GM12878 (cell line): ENCODE measurements around the gene CD52. TPM values are rescaled to one million over a fixed set of nuclear protein-coding genes. Genes with fewer than 3 reads are reported as not detected.

ENCODE experiments used
- ATAC-seq: fragments of 200-7000 bp; cut with Tn5 transposase; 3 replicates; pipeline ENCODE4 v1.9.1; 2020; ENCODE audit warnings: mild to moderate bottlenecking, moderate library complexity
- BruUV-seq: library from RNA; stranded (reverse); fragments of 400-500 nt; replicated peaks from 2 replicates; lab custom pipeline; 2021; lab: Mats Ljungman, UMichigan
- CTCF ChIA-PET: fragments of 300-600 bp; sonication (Branson Sonifier 250); formaldehyde crosslinking; extraction: SDS; loops from one replicate; lab custom pipeline; 2021; ENCODE audit warnings: inconsistent platforms; lab: Yijun Ruan, JAX
- POLR2A ChIA-PET: fragments of 350-600 bp; formaldehyde crosslinking; extraction: SDS; loops from one replicate; lab custom pipeline; 2021; ENCODE audit warnings: inconsistent platforms; lab: Charles Lee
- RAD21 ChIA-PET: fragments of 300-600 bp; sonication (Branson Sonifier 250); formaldehyde crosslinking; loops from one replicate; lab custom pipeline; 2023; ENCODE audit warnings: antibody characterized with exemption; ENCODE audit not compliant: unreplicated experiment; lab: Charles Lee
- SMC1A ChIA-PET: fragments of 300-600 bp; sonication (Branson Sonifier 250); formaldehyde crosslinking; loops from one replicate; lab custom pipeline; 2023; ENCODE audit not compliant: unreplicated experiment, uncharacterized antibody; lab: Charles Lee
- DNase-seq: peaks from one replicate; pipeline ENCODE4 v3.0.0-alpha.2; 2011; ENCODE audit warnings: low read depth, low spot score
- FAIRE-seq: peaks from 3 replicates; lab custom pipeline; 2011; peaks lifted over from hg19 to GRCh38; lab: Jason Lieb, UNC
- H2AFZ ChIP-seq: 2 replicates; pipeline ENCODE4 v1.6.0; 2011; ENCODE audit warnings: low read depth, low read length, control low read depth; ENCODE audit not compliant: control insufficient read depth
- H3K27ac ChIP-seq: 2 replicates; pipeline ENCODE4 v1.5.1; 2011; ENCODE audit warnings: control low read depth; ENCODE audit not compliant: control insufficient read depth, insufficient read depth
- H3K27me3 ChIP-seq, 2 experiments: replicated peaks in 1 of 2; 2 replicates each; pipeline versions ENCODE4 v1.6.0 to v1.6.1; 2011; ENCODE audit warnings: low read length in 1 of 2; ENCODE audit not compliant: control insufficient read depth in 2 of 2, insufficient read depth in 2 of 2
- H3K36me3 ChIP-seq, 2 experiments: 2 replicates each; pipeline ENCODE4 v1.5.1; 2011; ENCODE audit warnings: low read length in 1 of 2; ENCODE audit not compliant: control insufficient read depth in 2 of 2, insufficient read depth in 2 of 2
- H3K4me1 ChIP-seq: 2 replicates; pipeline ENCODE4 v1.6.1; 2011; ENCODE audit warnings: mild to moderate bottlenecking, low read length, moderate library complexity, mixed read lengths; ENCODE audit not compliant: control insufficient read depth, insufficient read depth
- H3K4me2 ChIP-seq: 2 replicates; pipeline ENCODE4 v1.6.0; 2011; ENCODE audit warnings: control low read depth; ENCODE audit not compliant: control insufficient read depth, insufficient read depth
- H3K4me3 ChIP-seq: fragments of 200-600 bp; sonication (generic); 2 replicates; pipeline ENCODE4 v1.5.1; 2016
- H3K79me2 ChIP-seq: 2 replicates; pipeline ENCODE4 v1.6.0; 2011; ENCODE audit warnings: low read length; ENCODE audit not compliant: control insufficient read depth, insufficient read depth
- H3K9ac ChIP-seq: 2 replicates; pipeline ENCODE4 v1.8.0; 2011; ENCODE audit warnings: low read length, control low read depth, mixed read lengths; ENCODE audit not compliant: control insufficient read depth, insufficient read depth
- H3K9me3 ChIP-seq: replicated peaks from 3 replicates; pipeline ENCODE4 v1.5.1; 2011; ENCODE audit warnings: mild to moderate bottlenecking, low read length; ENCODE audit not compliant: control insufficient read depth, insufficient read depth
- H4K20me1 ChIP-seq: 2 replicates; pipeline ENCODE4 v1.6.0; 2011; ENCODE audit not compliant: control insufficient read depth, insufficient read depth
- BHLHE40 ChIP-seq, 2 experiments: fragments of 450-650 bp in 1 of 2; IDR thresholded peaks; 2 replicates each; pipeline ENCODE4 v1.6.1; 2011 to 2017; ENCODE audit warnings: low read depth in 2 of 2, borderline replicate concordance in 1 of 2, improper control_type of control experiment in 1 of 2, low read length in 1 of 2, mild to moderate bottlenecking in 1 of 2
- CHD4 ChIP-seq: fragments of 200-600 bp; sonication (generic); IDR thresholded peaks from 2 replicates; pipeline ENCODE4 v1.6.1; 2016; ENCODE audit warnings: mild to moderate bottlenecking
- CUX1 ChIP-seq: IDR thresholded peaks from 2 replicates; pipeline ENCODE4 v1.6.1; 2012; ENCODE audit warnings: improper control_type of control experiment, low read depth, low read length; ENCODE audit not compliant: insufficient replicate concordance
- HCFC1 ChIP-seq: fragments of 150-350 bp; IDR thresholded peaks from 2 replicates; pipeline ENCODE4 v1.6.1; 2014; ENCODE audit warnings: low read length
- HDAC2 ChIP-seq: fragments of 200-600 bp; sonication (generic); IDR thresholded peaks from 2 replicates; pipeline ENCODE4 v1.6.1; 2017
- IKZF1 ChIP-seq: fragments of 450-650 bp; conservative IDR thresholded peaks from 2 replicates; pipeline ENCODE4 v1.6.1; 2017; ENCODE audit warnings: antibody characterized with exemption, mild to moderate bottlenecking
- MEF2B ChIP-seq: fragments of 450-650 bp; IDR thresholded peaks from 2 replicates; pipeline ENCODE4 v1.6.1; 2018; ENCODE audit warnings: mild to moderate bottlenecking, moderate library complexity; ENCODE audit not compliant: partially characterized antibody, poor library complexity, severe bottlenecking
- MLLT1 ChIP-seq: fragments of 450-650 bp; IDR thresholded peaks from 2 replicates; pipeline ENCODE4 v1.6.1; 2016; ENCODE audit warnings: mild to moderate bottlenecking
- NR2C2 ChIP-seq: IDR thresholded peaks from 2 replicates; pipeline ENCODE4 v1.6.1; 2011; ENCODE audit warnings: borderline replicate concordance, low read depth; ENCODE audit not compliant: control insufficient read depth, insufficient read length
- PML ChIP-seq: IDR thresholded peaks from 2 replicates; pipeline ENCODE4 v1.6.1; 2012; ENCODE audit warnings: low read length, inconsistent platforms
- WGBS: methylation state at CpG from one replicate; pipeline ENCODE4 v1.1.6; 2016; ENCODE audit warnings: low lambda C conversion rate; ENCODE audit not compliant: insufficient replicate concordance, insufficient coverage; ENCODE audit errors: missing lambda C conversion rate; 5-methylcytosine and 5-hydroxymethylcytosine counted together
- in situ Hi-C: fragments of 300-500 bp; cut with MboI; formaldehyde crosslinking; loops from 9 replicates; pipeline ENCODE4 v1.14.3; 2018; ENCODE audit warnings: mixed read lengths
- intact Hi-C: fragments of 100-400 bp; cut with micrococcal nuclease; formaldehyde crosslinking; loops from one replicate; pipeline ENCODE4 v1.14.2; 2022; ENCODE audit not compliant: unreplicated experiment
- polyA plus RNA-seq, 11 experiments: library from polyadenylated mRNA; depleted of rRNA in 4 of 11; unstranded in 6 of 11; stranded (reverse) in 5 of 11; fragments of >200 nt; fragmentation: Nextera tagmentation in 4 of 11; fragmentation: Illumina TruSeq in 1 of 11; extraction: Ambion mirVana in 4 of 11; extraction: Trizol in 1 of 11; gene quantifications; 1 replicate in 1 of 11; 2 replicates in 10 of 11; pipeline versions ENCODE4 v1.2.1 to v1.2.3, GENCODE V29; 2011 to 2016; ENCODE audit warnings: inconsistent platforms in 2 of 11, missing spikeins in 2 of 11, low read depth in 1 of 11
- total RNA-seq, 4 experiments: library from RNA; depleted of rRNA in 3 of 4; stranded (reverse); fragments of >200 nt in 3 of 4; fragmentation: Illumina TruSeq in 1 of 4; extraction: Trizol in 1 of 4; gene quantifications; 2 replicates each; pipeline versions ENCODE4 v1.2.1 to v1.2.3, GENCODE V29; 2013 to 2021
- TF ChIP-seq, protein P1 (sequence below): fragments of 150-350 bp; IDR thresholded peaks from 2 replicates; pipeline ENCODE4 v1.6.1; 2014; ENCODE audit warnings: mild to moderate bottlenecking, low read depth, low read length

CD52 gene
- total and polyA plus RNA-seq, 10 of the 15 experiments (the other 5 are each of a cell fraction or from before 2014, with no cell fraction given), result 237 to 2,736 (median 532) TPM

- H3K79me2 ChIP-seq, result no peaks in the 10 kb centered on the region
- DNase-seq (no peak), FAIRE-seq (no peak), ATAC-seq (peak; percentile 95)
- intact Hi-C loops (no loop called here), in situ Hi-C loops (no loop called here)
- H4K20me1 ChIP-seq, result no peaks in the 10 kb centered on the region
- peaks cover 6% of the 10 kb centered on the region; the same call in 1 of the 2 replicates for H3K4me1 ChIP-seq
- H3K27me3 ChIP-seq, result peaks cover 0 to 6% of the 10 kb centered on the region in 2 experiments; a peak in 1 of 4 replicates
- SMC1A ChIA-PET, result no interaction called here
- peak overlapping the region; percentile 81 for H2AFZ ChIP-seq
- H3K9ac ChIP-seq, result no peak overlapping the region
- RAD21 ChIA-PET, result interaction anchor here (1.4 kb wide), 1 partner anchor 51 kb away, joined by 3 read pairs; no protein-coding TSS in a partner anchor
- POLR2A ChIA-PET, result no interaction called here
- 13% methylated on average over 42 of the region's 52 CpGs for WGBS
- H3K4me3 ChIP-seq, result peak overlapping the region; percentile 68; the same call in 1 of the 2 replicates
- no TSS peak for BruUV-seq
- no peaks in the 10 kb centered on the region for H3K9me3 ChIP-seq
- H3K4me2 ChIP-seq, result peak overlapping the region; percentile 96
- no peak overlapping the region for H3K27ac ChIP-seq
- CTCF ChIA-PET, result interaction anchor here (1.4 kb wide), 1 partner anchor 52 kb away, joined by 6 read pairs; no protein-coding TSS in a partner anchor
- H3K36me3 ChIP-seq, result no peaks in the 10 kb centered on the region
- TF ChIP-seq IKZF1 (0 out of 2 replicates have a peak, but pooled peaks have one; percentile 23), BHLHE40 (IDR thresholded peaks at IDR 0.05; ENCODE audit: borderline replicate concordance in 1 of 2, low read depth in 2 of 2, low read length in 1 of 2) (peak in 1 of 2 experiments; percentile 55; a peak in 1 of 4 replicates), MEF2B (peak; percentile 49), CHD4 (no peak), HDAC2 (no peak), PML (no peak), HCFC1 (no peak), NR2C2 (no peak), MLLT1 (no peak), CUX1 (no peak)
- TF ChIP-seq, protein P1, sequence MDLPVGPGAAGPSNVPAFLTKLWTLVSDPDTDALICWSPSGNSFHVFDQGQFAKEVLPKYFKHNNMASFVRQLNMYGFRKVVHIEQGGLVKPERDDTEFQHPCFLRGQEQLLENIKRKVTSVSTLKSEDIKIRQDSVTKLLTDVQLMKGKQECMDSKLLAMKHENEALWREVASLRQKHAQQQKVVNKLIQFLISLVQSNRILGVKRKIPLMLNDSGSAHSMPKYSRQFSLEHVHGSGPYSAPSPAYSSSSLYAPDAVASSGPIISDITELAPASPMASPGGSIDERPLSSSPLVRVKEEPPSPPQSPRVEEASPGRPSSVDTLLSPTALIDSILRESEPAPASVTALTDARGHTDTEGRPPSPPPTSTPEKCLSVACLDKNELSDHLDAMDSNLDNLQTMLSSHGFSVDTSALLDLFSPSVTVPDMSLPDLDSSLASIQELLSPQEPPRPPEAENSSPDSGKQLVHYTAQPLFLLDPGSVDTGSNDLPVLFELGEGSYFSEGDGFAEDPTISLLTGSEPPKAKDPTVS, result no peak
Measured at GRCh38 chr1:26336477-26337205, 18.9 kb downstream of the CD52 start.
